Activated effector memory CD4-positive, alpha-beta T cell treated with anti-CD3 and anti-CD28 coated beads, Interleukin-2, amount 50 U/mL, for 16 hours (primary cell): ENCODE data around the gene GPR155.
"Not testable (repeated sequence)": the region's sequence is repeated elsewhere in the genome, so short reads cannot be mapped to it uniquely, and the experiment has no call there.

Experiments used
- DNase-seq: peaks from one replicate; pipeline ENCODE4 v3.0.0-alpha.2; 2020

GPR155 gene

GRCh38 chr2:174489520-174489919 lies 2.7 kb upstream of the GPR155 start:
- peak; percentile 77 for DNase-seq

DNA sequence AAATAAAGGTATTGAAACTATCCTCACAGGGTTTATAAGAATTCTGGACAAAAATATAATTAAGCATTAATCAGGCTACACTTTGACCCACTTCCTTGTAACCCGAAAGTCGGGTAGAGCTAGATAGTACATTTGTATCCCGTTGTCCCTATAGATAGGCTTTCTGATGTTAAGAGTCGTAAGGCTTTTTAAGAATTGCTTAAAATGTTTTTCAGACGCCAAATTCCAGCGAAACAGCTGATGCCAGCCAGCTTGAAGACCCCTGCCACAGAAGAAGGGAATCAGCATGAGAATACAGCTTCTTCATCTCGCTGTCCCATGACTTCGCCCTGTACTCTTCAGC lies 962 bp upstream of the GPR155 start:
- no peak for DNase-seq

- DNase-seq: peak; percentile 98
Observed at GRCh38 chr2:174487108-174487819, 435 bp upstream of the GPR155 start.

- DNase-seq: peak; percentile 75
Observed at GRCh38 chr2:174485788-174486562, 854 bp downstream of the GPR155 start.

DNA sequence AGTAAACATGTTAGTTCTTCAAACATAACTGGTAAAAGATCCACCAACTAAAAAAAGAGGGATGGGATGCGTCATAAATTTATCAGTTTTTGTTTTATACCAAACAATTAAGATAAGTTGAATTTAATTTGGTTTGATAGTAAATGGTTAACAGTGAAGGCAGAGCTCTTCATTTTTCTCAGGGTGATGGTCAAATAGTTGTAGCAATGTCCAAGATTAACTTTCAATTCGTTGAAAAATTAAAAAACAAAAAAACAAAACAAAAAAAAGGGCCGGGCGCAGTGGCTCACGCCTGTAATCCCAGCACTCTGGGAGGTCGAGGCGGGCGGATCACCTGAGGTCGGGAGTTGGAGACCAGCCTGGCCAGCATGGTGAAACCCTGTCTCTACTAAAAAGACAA lies 1.8 kb downstream of the GPR155 start:
- not testable (repeated sequence) for DNase-seq

- DNase-seq: no peak
Observed at GRCh38 chr2:174484573-174484972, 2.3 kb downstream of the GPR155 start.

DNA sequence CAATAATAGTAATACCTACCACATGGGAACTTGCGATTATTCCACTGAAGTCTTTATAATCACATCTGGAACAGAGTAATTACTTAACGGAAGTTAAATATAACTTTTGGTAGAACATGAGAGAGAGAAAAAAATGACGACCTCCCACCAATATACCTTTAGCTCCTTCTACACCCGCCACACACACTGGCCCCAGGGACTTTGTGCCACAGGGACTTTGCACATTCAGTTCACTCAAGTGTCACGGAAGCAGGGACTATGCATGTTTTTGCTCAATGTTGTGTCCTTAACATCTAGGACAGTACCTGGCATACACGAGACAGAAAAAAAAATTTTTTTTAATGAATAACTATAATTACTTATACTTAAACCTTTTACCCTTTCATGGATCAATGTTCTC lies 4.0 kb downstream of the GPR155 start:
- DNase-seq: no peak

- no peak for DNase-seq
Observed at GRCh38 chr2:174477759-174478158, 9.1 kb downstream of the GPR155 start.

GRCh38 chr2:174473796-174474195 lies 13.0 kb downstream of the GPR155 start:
- DNase-seq: no peak

- no peak for DNase-seq
Observed at GRCh38 chr2:174465327-174465726, 21.5 kb downstream of the GPR155 start.

- DNase-seq: no peak
Observed at GRCh38 chr2:174461221-174461620, 25.6 kb downstream of the GPR155 start.

- DNase-seq: no peak
Observed at GRCh38 chr2:174454566-174454965, 32.3 kb downstream of the GPR155 start.

DNA sequence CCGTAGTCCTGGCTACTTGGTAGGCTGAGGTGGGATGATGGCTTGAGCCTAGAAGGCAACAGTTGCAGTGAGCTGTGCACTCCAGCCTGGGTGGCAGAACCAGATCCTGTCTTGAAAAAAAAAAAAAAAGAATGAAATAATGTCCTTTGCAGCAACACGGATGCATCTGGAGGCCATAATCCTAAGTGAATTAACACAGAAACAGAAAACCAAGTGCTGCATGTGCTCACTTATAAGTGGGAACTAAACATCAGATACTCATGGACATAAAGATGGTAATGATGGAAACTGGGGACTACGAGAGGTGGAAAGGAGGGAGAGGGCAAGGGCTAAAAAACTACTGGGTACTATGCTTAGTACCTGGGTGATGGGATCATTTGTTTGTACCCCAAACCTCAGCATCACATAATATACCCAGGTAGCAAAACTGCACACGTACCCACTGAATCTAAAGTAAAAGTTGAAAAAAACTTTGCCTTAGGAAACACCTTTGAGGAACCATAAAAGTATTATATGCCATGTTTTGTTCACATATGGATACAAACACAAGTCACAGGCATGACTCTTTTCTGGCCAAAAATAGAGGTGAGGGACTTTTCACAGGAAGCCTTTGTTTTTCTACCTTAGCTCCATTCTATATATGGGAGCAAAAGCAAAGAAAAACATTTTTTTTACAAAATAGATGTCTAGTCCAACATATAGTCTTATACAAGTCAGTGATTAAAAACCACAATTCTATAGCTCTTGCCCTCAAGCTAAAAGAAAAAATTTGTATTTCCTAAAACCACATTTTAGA lies 36.6 kb downstream of the GPR155 start:
- DNase-seq: no peak

GRCh38 chr2:174449033-174449432 lies 37.8 kb downstream of the GPR155 start:
- no peak for DNase-seq

- no peak for DNase-seq
Observed at GRCh38 chr2:174446531-174446930, 40.3 kb downstream of the GPR155 start.

DNA sequence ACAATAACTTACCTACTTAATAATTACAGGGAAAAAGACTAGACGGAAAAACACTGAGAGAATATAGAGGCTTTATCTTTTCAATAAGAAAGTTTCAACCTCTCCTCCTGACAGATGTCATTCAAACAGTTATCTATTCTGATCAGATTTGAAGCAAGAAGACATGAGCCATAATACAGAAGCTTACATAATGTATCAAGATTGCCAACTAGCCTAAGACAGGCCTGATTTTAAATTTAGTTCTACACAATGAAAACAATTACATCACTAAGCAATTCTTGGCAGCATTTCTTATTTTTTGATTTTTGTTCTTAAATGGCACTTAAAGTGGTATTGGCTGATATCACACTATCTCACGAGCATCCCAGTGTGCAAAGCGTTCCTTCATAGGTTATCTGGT lies 41.6 kb downstream of the GPR155 start:
- DNase-seq: no peak

DNA sequence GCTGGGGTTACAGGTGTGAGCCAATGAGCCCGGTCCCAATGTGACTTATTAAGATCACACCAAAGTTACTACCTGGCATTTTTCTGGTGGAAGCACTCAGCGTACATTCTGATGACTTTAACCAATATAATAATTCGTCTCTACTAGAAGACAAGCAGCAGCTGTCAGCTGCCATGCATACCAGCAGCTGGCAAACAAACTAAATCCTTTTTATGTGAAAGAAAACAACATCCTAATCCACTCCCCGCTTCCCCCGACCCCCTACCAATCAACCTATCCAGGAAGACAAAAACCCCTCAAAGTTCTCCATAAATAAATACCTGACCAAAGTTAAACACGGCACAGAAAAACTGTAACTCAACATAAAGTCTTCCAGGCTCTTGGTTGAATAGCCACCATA lies 42.1 kb downstream of the GPR155 start:
- no peak for DNase-seq

DNA sequence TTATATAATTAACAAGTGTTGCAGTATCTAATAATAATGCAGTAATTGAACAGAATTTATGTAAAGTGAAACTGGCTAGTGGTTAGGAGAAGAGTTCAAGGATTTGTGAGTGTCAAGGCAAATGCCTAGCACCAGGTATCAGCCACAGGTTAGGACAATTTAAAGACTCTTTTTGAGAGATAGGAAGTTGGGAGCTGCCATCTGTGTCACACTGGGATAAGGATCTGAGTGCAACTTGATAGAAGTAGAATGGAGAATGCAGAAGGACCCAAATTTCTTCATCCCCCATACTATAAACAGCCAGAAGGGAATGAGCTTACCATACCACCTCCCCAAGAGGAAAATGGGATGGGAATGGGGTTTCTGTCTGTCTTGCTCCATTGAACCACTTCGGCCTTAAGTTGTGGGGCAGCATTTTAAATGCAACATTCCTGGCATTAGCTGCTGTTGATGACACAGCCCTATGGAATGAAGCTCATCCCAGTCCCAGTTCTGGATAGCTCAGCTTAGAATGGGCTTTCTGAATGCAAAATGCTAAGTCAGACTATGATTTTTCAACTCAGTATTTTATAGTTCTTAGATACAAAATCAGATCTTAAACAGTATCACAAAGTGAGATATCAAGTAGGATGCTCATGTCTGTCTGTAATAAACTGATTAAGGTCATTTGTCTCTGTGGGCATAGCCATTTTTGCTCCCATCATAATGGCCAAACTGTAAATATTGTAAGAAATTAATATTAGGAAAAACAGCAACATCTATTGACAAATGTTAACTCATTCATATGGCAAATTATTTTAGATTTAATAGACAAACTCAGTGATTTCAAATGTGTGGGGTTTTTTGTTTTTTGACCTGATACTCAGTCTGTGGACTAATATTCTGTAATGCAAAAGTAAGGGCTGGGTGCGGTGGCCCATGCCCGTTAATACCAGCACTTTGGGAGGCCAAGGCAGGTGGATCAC lies 44.0 kb downstream of the GPR155 start:
- no peak for DNase-seq

- DNase-seq: no peak
Observed at GRCh38 chr2:174439950-174440349, 46.9 kb downstream of the GPR155 start.

- DNase-seq: no peak
Observed at GRCh38 chr2:174439323-174439722, 47.5 kb downstream of the GPR155 start.

DNA sequence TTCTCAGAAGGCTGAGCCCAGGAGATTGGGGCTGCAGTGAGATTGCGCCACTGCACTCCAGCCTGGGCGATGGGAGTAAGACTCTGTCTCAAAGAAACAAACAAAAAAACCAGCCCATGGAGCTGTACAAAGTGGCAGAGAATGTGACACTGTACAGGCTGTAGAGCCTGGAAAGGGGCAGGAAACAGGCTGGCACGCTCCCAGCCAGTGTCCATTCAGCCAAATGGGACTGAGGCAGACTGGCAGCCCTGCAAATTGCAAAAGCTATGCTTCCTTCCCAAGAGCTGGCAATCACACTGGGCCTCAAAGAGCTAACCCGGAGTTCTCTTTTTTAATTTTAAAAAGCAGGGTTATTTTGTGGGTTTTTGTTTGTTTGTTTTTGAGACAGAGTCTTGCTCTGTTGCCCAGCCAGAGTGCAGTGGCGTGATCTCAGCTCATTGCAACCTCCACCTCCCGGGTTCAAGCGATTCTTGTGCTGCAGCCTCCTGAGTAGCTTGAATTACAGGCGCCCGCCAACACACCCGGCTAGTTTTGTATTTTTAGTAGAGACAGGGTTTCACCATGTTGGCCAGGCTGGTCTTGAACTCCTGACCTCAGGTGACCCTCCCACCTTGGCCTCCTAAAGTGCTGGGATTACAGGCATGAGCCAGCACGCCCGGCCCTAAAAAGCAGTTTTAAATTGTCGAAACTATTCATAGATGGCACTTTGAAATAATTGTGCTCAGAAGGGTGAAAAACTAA lies 48.5 kb downstream of the GPR155 start:
- no peak for DNase-seq

GRCh38 chr2:174436351-174436750 lies 50.5 kb downstream of the GPR155 start:
- DNase-seq: no peak
